Measurements from ENCODE around the gene CFAP100. TPM values are rescaled to one million over a fixed set of nuclear protein-coding genes. Genes with fewer than 3 reads are reported as not detected.
A peak's percentile ranks its signal among the peaks of the same experiment; 100 is the strongest.

The CFAP100 gene
- total RNA-seq, 1 experiment from 2014 or later: 0.64 TPM

- no peak for DNase-seq (ENCODE audit: low spot score)
These were observed 20.8 kb upstream of the CFAP100 start for GRCh38 chr3:126373682-126374601.

- DNase-seq (ENCODE audit: low spot score): no peak
These were observed 18.8 kb upstream of the CFAP100 start for GRCh38 chr3:126375835-126376331.

GRCh38 chr3:126376444-126376843 lies 18.3 kb upstream of the CFAP100 start:
- DNase-seq (ENCODE audit: low spot score): no peak

- no peak for DNase-seq (ENCODE audit: low spot score)
These were observed 17.5 kb upstream of the CFAP100 start for GRCh38 chr3:126377211-126377610.

- DNase-seq (ENCODE audit: low spot score): no peak
These were observed 16.4 kb upstream of the CFAP100 start for GRCh38 chr3:126378341-126378751.

GRCh38 chr3:126380011-126380768 lies 14.5 kb upstream of the CFAP100 start:
- DNase-seq (ENCODE audit: low spot score): no peak

- DNase-seq (ENCODE audit: low spot score): no peak
These were observed 12.7 kb upstream of the CFAP100 start for GRCh38 chr3:126381966-126382365.

- DNase-seq (ENCODE audit: low spot score): peak; percentile 96
These were observed 5.5 kb upstream of the CFAP100 start for GRCh38 chr3:126389112-126389793.

GRCh38 chr3:126389794-126390146 lies 4.9 kb upstream of the CFAP100 start:
- no peak for DNase-seq (ENCODE audit: low spot score)

GRCh38 chr3:126390201-126390600 lies 4.5 kb upstream of the CFAP100 start:
- no peak for DNase-seq (ENCODE audit: low spot score)

GRCh38 chr3:126390751-126391150 lies 4.0 kb upstream of the CFAP100 start:
- DNase-seq (ENCODE audit: low spot score): no peak

- no peak for DNase-seq (ENCODE audit: low spot score)
These were observed 3.1 kb upstream of the CFAP100 start for GRCh38 chr3:126391631-126392030.

- DNase-seq (ENCODE audit: low spot score): no peak
These were observed 2.5 kb upstream of the CFAP100 start for GRCh38 chr3:126392246-126392645.

GRCh38 chr3:126393563-126393962 lies 1.1 kb upstream of the CFAP100 start:
- no peak for DNase-seq (ENCODE audit: low spot score)

GRCh38 chr3:126394977-126395321 lies 240 bp downstream of the CFAP100 start:
- DNase-seq (ENCODE audit: low spot score): no peak

- DNase-seq (ENCODE audit: low spot score): no peak
These were observed 1.3 kb downstream of the CFAP100 start for GRCh38 chr3:126395846-126396513.

GRCh38 chr3:126396536-126396935 lies 1.8 kb downstream of the CFAP100 start:
- no peak for DNase-seq (ENCODE audit: low spot score)

- no peak for DNase-seq (ENCODE audit: low spot score)
These were observed 3.1 kb downstream of the CFAP100 start for GRCh38 chr3:126397610-126398422.

GRCh38 chr3:126398423-126399350 lies 4.0 kb downstream of the CFAP100 start:
- DNase-seq (ENCODE audit: low spot score): no peak

GRCh38 chr3:126399351-126399735 lies 4.6 kb downstream of the CFAP100 start:
- DNase-seq (ENCODE audit: low spot score): peak; percentile 54

All from HT-29 (cell line).